Peyer's patch (tissue), 4 donors: ENCODE results near the gene RHOF. TPM values are rescaled to one million over a fixed set of nuclear protein-coding genes. Genes with fewer than 3 reads are reported as not detected.

Source experiments
- DNase-seq, 3 donors: peaks; one replicate each; pipeline ENCODE4 v3.0.0-alpha.2; 2017 to 2019
- H3K27ac ChIP-seq, 4 donors: fragments of 200-600 bp; sonication (generic); one replicate each; pipeline ENCODE4 v1.5.1; 2016 to 2019
- H3K27me3 ChIP-seq, 2 donors: fragments of 200-600 bp; sonication (generic); one replicate each; pipeline ENCODE4 v1.5.1; 2019
- H3K36me3 ChIP-seq, 3 donors: fragments of 200-600 bp; sonication (generic); one replicate each; pipeline ENCODE4 v1.5.1; 2016 to 2019
- H3K4me1 ChIP-seq, 4 donors: fragments of 200-600 bp; sonication (generic); one replicate each; pipeline ENCODE4 v1.5.1; 2016 to 2019
- H3K4me3 ChIP-seq, 4 donors: fragments of 200-600 bp; sonication (generic); 1 replicate in 3 of 4; 2 replicates in 1 of 4; pipeline ENCODE4 v1.5.1; 2016 to 2019; ENCODE audit warnings: mild to moderate bottlenecking in 1 of 4
- H3K9me3 ChIP-seq, 4 donors: fragments of 200-600 bp; sonication (generic); one replicate each; pipeline ENCODE4 v1.5.1; 2016 to 2019; ENCODE audit warnings: mild to moderate bottlenecking in 1 of 4
- POLR2A ChIP-seq, 2 donors: fragments of 450-650 bp; IDR thresholded peaks; one replicate each; pipeline ENCODE4 v1.5.1; 2017; ENCODE audit warnings: antibody characterized with exemption in 2 of 2, mild to moderate bottlenecking in 2 of 2, moderate library complexity in 2 of 2
- total RNA-seq, 4 donors: library from RNA; depleted of rRNA; stranded (reverse); fragments of >200 nt; gene quantifications; one replicate each; pipeline ENCODE4 v1.1.0, GENCODE V29; 2016
- TF ChIP-seq, protein P1 (sequence below), 6 experiments: fragments of 450-650 bp in 4 of 6; fragments of 200-600 bp in 2 of 6; sonication (generic) in 1 of 6; IDR thresholded peaks; one replicate each; pipeline ENCODE4 v1.5.1; 2017 to 2019; ENCODE audit warnings: antibody characterized with exemption in 6 of 6, mild to moderate bottlenecking in 3 of 6, moderate library complexity in 1 of 6

Gene RHOF, protein sequence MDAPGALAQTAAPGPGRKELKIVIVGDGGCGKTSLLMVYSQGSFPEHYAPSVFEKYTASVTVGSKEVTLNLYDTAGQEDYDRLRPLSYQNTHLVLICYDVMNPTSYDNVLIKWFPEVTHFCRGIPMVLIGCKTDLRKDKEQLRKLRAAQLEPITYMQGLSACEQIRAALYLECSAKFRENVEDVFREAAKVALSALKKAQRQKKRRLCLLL
- total RNA-seq: 100 to 1,000 TPM in 2 of 4 donors, 10 to 100 TPM in 2; 31.4 to 134 (median 91.0) TPM

DNA sequence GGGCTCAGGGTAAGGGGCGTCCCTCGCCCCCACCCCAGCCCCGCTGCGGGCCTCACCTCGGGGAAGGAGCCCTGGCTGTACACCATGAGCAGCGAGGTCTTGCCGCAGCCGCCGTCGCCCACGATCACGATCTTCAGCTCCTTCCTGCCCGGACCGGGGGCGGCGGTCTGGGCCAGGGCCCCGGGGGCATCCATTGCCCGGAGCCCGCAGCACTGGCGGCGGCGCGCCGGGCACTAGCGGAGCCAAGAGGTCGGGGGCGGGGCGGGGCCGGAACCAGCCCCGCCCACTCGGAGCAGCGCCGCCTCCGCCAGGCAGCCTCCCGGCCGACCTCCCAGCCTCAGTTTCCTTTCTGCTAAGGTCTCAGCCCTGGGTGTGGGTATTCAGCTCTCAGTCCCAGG is at the start of gene RHOF:
TSS of gene RHOF (minus strand) at position 249 of the 398 bp plus-strand sequence. CDS start at position 194, 55 bp downstream.
- Histone ChIP-seq H3K36me3 (peaks cover 0 to 12% (median 0%) of the 10 kb centered on the region in 3 donors), H3K27ac (peak within 1 kb of the TSS; percentile 96 to 100 (median 100)), H3K4me1 (peaks cover 7 to 79% (median 38%) of the 10 kb centered on the region in 4 donors), H3K9me3 (no peaks in the 10 kb centered on the region), H3K27me3 (no peaks in the 10 kb centered on the region), H3K4me3 (peak within 1 kb of the TSS; percentile 69 to 82 (median 74))
- peak; percentile 62 to 83 for TF ChIP-seq POLR2A (IDR thresholded peaks at IDR 0.05)
- TF ChIP-seq, protein P1, sequence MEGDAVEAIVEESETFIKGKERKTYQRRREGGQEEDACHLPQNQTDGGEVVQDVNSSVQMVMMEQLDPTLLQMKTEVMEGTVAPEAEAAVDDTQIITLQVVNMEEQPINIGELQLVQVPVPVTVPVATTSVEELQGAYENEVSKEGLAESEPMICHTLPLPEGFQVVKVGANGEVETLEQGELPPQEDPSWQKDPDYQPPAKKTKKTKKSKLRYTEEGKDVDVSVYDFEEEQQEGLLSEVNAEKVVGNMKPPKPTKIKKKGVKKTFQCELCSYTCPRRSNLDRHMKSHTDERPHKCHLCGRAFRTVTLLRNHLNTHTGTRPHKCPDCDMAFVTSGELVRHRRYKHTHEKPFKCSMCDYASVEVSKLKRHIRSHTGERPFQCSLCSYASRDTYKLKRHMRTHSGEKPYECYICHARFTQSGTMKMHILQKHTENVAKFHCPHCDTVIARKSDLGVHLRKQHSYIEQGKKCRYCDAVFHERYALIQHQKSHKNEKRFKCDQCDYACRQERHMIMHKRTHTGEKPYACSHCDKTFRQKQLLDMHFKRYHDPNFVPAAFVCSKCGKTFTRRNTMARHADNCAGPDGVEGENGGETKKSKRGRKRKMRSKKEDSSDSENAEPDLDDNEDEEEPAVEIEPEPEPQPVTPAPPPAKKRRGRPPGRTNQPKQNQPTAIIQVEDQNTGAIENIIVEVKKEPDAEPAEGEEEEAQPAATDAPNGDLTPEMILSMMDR (IDR thresholded peaks at IDR 0.05): no peak
- DNase-seq: peak; percentile 78 to 88 (median 78)

DNA sequence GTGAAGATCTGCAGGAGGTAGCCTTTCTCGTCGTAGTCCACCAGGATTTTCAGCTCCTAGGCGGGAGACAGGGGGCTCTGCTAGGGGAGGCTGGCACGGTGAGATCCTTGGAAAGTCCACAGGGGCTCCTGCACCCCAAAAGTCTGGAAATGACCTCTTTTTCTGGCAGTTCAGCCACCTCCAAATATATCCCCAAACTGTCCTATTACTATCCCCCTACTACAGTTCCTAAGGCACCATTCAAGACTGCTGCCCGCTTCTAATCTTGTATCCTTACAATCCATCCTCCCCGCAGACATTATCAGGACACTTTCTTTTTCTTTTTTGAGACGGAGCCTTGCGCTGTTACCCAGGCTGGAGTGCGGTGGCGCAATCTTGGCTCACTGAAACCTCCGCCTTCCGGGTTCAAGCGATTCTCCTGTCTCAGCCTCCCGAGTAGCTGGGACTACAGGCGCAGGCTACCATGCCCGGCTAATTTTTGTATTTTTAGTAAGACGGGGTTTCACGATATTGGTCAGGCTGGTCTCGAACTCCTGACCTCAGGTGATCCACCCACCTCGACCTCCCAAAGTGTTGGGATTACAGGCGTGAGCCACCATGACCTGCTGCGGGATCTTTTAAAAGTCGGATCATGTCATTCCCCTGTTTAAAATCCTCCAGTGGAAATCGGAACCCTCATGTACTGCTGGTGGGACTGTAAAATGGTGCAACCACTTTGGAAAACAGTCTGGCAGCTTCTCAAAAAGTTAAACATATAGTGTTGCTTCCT is 46.7 kb upstream of the RHOF start:
- peak overlapping the region; percentile 43 to 70 (median 62) for H3K4me3 ChIP-seq
- H3K9me3 ChIP-seq: no peaks in the 10 kb centered on the region
- H3K27me3 ChIP-seq: no peaks in the 10 kb centered on the region
- H3K4me1 ChIP-seq: peaks cover 0 to 6% (median 4%) of the 10 kb centered on the region in 4 donors
- no peaks in the 10 kb centered on the region for H3K36me3 ChIP-seq
- H3K27ac ChIP-seq: peak overlapping the region; percentile 41 to 75 (median 56)
- TF ChIP-seq, protein P1 (IDR thresholded peaks at IDR 0.05): no peak
- TF ChIP-seq POLR2A (IDR thresholded peaks at IDR 0.05): no peak
- DNase-seq: no peak

DNA sequence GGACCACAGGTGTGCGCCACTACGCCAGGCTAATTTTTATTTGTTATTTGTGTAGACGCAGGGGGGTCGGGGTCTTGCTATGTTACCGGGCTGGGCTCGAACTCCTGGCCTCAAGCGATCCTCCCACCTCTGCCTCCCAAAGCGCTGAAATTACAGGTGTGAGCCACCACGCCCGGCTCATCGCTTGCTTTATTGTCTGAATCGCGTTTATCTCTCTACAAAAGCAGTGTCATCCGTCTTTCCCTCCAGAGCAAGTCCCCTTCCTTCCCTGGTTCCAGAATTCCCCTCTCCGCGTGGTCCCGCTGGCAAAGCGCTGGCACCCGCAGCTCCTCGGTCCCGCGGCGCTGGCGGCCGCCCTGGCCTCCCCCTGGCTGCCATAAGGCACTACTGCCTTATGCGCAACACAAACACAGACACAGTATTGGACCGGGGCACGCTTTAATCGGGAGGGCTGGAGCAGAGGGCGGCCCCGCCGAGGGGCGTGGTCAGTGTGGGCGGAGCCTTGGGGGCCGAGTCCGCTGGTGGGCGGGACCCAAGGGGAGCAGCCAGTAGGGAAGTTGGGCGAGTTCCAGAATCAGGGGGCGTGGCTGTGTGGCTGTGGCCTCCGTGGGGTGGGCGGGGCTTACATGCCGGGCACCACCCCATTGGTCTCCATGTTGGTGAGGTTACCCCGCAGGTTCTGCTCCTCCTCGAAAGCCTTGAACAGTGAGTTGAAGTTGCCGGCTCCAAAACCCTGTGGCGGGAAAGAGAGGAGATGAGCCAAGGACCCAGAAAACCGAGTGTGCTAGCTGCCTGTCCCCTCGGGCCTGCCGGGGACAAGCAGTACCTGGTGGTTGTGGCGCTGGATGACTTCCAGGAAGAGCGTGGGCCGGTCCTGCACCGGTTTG is 45.9 kb upstream of the RHOF start:
- Histone ChIP-seq H3K27ac (peak overlapping the region; percentile 41 to 75 (median 56)), H3K9me3 (no peaks in the 10 kb centered on the region), H3K27me3 (no peaks in the 10 kb centered on the region), H3K36me3 (no peaks in the 10 kb centered on the region), H3K4me3 (peak overlapping the region; percentile 43 to 70 (median 62)), H3K4me1 (peaks cover 0 to 6% (median 4%) of the 10 kb centered on the region in 4 donors)
- TF ChIP-seq, protein P1 (IDR thresholded peaks at IDR 0.05): peak; percentile 15 to 74 (median 56)
- peak in 1 of 2 donors; percentile 76 for TF ChIP-seq POLR2A (IDR thresholded peaks at IDR 0.05)
- peak; percentile 100 for DNase-seq

DNA sequence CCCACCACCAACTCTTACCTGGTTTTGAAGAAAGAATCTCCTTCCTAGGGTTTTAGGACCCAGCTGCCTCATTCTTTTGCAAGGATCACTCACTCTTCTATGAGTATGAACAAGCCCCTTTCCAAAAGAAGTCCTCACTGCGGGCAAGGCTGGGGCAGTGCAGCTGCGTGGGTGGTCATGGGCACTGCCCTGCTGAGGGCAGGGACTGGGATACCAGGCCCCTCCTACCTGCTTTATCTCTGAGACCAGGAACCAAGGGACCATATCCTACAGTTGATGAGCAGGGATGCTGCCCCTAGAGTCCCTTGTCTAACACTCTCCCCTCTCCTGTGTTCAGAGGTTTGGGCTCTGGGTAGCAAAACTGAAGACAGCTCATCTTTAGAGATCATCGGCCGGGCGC is 44.6 kb upstream of the RHOF start:
- no peak overlapping the region for H3K4me3 ChIP-seq
- H3K27me3 ChIP-seq: no peaks in the 10 kb centered on the region
- H3K27ac ChIP-seq: no peak overlapping the region
- no peak for DNase-seq
- TF ChIP-seq, protein P1 (IDR thresholded peaks at IDR 0.05): no peak
- TF ChIP-seq POLR2A (IDR thresholded peaks at IDR 0.05): no peak
- no peaks in the 10 kb centered on the region for H3K9me3 ChIP-seq
- H3K4me1 ChIP-seq: peaks cover 0 to 6% (median 4%) of the 10 kb centered on the region in 4 donors
- H3K36me3 ChIP-seq: no peaks in the 10 kb centered on the region

DNA sequence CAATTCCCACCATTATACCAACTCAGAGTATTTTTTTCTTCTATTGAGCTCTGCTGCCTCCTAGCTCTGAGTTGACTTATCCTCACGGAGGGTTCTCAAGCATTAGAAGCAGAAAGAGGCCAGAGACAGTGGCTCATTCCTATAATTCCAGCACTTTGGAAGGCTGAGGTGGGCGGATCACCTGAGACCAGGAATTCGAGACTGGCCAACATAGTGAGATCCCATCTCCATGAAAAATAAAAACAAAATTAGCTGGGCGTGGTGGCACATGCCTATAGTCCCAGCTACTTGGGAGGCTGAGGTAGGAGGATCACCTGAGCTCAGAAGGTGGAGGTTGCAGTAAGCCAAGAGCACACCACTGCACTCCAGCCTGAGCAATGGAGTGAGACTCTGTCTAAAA is 44.2 kb upstream of the RHOF start:
- Histone ChIP-seq H3K4me1 (peaks cover 0 to 6% (median 4%) of the 10 kb centered on the region in 4 donors), H3K4me3 (no peak overlapping the region), H3K27ac (no peak overlapping the region), H3K9me3 (no peaks in the 10 kb centered on the region), H3K27me3 (no peaks in the 10 kb centered on the region), H3K36me3 (no peaks in the 10 kb centered on the region)
- no peak for DNase-seq
- TF ChIP-seq POLR2A (IDR thresholded peaks at IDR 0.05): no peak
- TF ChIP-seq, protein P1 (IDR thresholded peaks at IDR 0.05): no peak
